Myocyte (in vitro differentiated cells): ENCODE measurements around the gene ANKAR. TPM values are rescaled to one million over a fixed set of nuclear protein-coding genes. Genes with fewer than 3 reads are reported as not detected.
"Not testable (repeated sequence)": the region's sequence is repeated elsewhere in the genome, so short reads cannot be mapped to it uniquely, and the experiment has no call there.

Experiments used
- DNase-seq: peaks from one replicate; pipeline ENCODE4 v3.0.0-alpha.2; 2012; ENCODE audit warnings: low read depth
- polyA plus RNA-seq: library from polyadenylated mRNA; unstranded; fragments of >200 nt; gene quantifications from one replicate; pipeline ENCODE4 v1.2.1, GENCODE V29; 2012; ENCODE audit warnings: missing spikeins
- total RNA-seq: library from RNA; depleted of rRNA; stranded (reverse); fragments of >200 nt; gene quantifications from 2 replicates; pipeline ENCODE4 v1.2.3, GENCODE V29; 2014

The ANKAR gene
- total RNA-seq, result 5.9 and 6.4 TPM in 2 replicates
- 1.1 TPM for polyA plus RNA-seq

GRCh38 chr2:189674374-189675112 lies at the start of gene ANKAR:
Gene ANKAR, plus strand, starts transcription at chr2:189674670. Its CDS starts 1,821 bp downstream, at chr2:189676491.
- DNase-seq, result peak; percentile 93

DNA sequence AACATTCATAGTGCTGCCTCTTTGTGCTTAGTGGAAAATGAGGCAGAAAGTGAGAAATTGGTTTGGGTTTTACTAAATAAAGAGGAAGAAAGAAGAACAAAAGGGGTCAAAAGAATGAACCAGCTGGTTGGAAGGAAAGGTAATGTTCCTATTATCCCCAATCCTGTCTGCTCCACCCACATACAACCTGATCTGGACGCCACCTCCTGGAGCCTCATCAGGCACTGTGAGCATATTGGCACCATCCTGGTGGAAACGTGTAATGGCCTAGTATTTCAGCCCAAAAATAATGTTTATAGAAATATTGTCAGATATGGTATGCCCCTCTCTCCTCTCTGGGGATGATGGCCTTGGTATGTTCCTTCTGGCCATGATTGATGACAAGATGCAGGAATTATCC lies 48.8 kb upstream of the ANKAR start:
- no peak for DNase-seq

- no peak for DNase-seq
These were observed 46.7 kb upstream of the ANKAR start for GRCh38 chr2:189627789-189628188.

- no peak for DNase-seq
These were observed 45.5 kb upstream of the ANKAR start for GRCh38 chr2:189628817-189629530.

DNA sequence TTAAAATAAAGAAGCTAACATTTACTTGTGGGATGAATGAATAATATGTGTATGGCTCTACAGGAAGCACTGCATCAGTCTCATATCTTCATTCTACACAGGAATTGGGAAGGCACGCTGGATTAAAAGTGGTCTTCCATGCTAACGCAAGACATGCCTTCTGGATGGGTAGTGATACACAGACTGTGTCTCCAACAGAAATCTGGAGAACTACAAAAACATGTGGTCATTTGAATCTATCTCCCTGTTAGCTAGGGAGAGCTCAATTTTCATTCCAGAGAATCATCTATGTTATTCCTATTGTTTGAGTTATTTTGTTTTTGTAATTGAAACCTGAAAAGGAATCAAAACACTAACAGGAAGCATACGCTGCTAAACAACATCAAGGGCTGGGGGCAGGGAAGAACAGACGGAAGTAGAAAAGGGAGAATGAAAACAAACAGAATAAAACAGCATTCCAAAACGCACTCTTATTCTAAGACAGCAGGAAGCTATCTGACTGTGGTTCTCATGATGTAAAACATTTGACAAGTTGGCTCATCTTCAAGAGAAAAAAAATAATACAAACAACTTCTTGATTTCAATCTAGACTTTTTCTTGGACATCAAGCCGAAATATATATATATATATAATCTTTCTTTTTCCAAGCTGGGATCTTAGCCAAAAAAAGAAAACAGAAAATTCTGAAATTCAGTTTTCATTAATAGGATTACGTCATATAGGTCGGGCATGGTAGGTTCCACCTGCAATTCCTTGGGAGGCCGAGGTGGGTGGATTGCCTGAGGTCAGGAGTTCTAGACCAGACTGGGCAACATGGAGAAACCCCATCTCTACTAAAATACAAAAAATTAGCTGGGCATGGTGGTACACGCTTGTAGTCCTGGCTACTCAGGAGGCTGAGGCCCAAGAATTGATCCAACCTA lies 44.7 kb upstream of the ANKAR start:
- no peak for DNase-seq

GRCh38 chr2:189631849-189632248 lies 42.6 kb upstream of the ANKAR start:
- DNase-seq, result no peak

- peak; percentile 20 for DNase-seq
These were observed 41.1 kb upstream of the ANKAR start for GRCh38 chr2:189633392-189633811.

- DNase-seq, result no peak
These were observed 39.1 kb upstream of the ANKAR start for GRCh38 chr2:189635353-189635752.

- DNase-seq, result no peak
These were observed 36.0 kb upstream of the ANKAR start for GRCh38 chr2:189638301-189639006.

GRCh38 chr2:189639007-189639609 lies 35.4 kb upstream of the ANKAR start:
- DNase-seq, result no peak

DNA sequence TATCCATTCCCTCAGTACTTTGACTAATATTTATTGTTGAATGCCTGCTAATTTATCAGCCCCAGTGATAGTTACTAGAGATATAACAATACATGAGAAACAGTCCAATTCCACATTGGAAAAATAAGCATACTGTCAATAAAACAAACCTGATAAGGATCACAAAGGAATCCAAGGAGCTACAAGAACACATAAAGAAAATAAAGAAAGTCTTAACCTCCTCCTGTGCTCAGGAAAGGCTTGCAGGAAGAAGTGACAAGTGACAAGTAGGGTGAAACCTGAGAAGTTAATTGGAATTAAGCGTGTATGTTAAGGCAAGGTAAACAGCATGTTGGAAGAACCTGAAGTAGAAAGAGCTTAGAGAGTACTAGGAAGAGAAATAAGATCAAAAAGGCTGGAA lies 33.5 kb upstream of the ANKAR start:
- no peak for DNase-seq

GRCh38 chr2:189641590-189641989 lies 32.9 kb upstream of the ANKAR start:
- no peak for DNase-seq

DNA sequence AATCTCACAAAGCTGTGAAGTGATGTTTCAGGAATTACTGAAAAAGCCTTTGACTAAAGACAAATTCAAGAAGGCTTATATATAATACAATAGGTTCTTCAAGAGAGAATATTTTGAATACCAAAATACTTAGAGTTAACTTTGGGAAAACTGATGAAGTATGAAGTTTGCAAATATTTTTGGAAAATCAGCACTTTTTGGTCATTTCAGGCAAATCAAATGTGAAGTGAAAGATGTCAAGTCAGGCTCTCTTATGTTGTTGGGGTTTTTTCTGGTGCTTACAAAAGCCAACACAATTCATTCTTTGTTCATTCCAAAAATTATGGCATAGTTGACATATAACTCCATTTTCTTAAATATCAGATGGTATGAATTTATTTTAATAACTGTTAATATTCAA lies 27.9 kb upstream of the ANKAR start:
- DNase-seq, result no peak

- no peak for DNase-seq
These were observed 25.5 kb upstream of the ANKAR start for GRCh38 chr2:189648846-189649509.

GRCh38 chr2:189651284-189651683 lies 23.2 kb upstream of the ANKAR start:
- no peak for DNase-seq

DNA sequence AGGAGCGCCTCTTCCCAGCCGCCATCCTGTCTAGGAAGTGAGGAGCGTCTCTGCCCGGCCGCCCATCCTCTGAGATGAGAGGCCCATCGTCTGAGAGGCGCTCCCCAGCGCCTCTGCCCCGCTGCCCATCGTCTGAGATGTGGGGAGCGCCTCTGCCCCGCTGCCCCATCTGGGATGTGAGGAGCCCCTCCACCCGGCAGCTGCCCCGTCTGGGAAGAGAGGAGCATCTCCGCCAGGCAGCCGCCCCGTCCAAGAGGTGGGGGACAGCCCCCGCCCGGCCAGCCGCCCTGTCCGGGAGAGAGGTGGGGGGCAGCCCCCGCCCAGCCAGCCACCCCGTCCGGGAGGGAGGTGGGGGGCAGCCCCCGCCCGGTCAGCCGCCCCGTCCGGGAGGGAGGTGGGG lies 21.0 kb upstream of the ANKAR start:
- DNase-seq, result not testable (repeated sequence)

GRCh38 chr2:189654641-189655040 lies 19.8 kb upstream of the ANKAR start:
- DNase-seq, result peak; percentile 35

DNA sequence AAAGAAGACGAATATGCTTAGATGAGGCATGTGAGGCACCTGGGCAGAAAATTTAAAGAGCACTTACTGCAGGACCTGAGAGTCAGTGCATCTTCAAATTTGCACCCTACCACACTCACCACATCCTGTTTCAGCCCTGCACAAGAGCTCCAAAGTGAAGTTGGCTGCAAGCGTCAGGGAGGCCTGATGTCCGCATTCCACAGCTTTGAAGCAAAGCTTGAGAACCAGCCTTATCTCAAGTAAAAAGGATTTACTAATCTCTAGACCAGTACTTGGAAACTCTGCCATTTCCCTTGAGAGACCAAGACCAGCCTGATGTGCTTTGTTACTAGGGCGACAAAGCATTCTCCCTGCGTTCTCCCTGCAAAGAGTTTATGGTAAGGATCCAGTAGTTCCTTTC lies 16.6 kb upstream of the ANKAR start:
- DNase-seq, result no peak

DNA sequence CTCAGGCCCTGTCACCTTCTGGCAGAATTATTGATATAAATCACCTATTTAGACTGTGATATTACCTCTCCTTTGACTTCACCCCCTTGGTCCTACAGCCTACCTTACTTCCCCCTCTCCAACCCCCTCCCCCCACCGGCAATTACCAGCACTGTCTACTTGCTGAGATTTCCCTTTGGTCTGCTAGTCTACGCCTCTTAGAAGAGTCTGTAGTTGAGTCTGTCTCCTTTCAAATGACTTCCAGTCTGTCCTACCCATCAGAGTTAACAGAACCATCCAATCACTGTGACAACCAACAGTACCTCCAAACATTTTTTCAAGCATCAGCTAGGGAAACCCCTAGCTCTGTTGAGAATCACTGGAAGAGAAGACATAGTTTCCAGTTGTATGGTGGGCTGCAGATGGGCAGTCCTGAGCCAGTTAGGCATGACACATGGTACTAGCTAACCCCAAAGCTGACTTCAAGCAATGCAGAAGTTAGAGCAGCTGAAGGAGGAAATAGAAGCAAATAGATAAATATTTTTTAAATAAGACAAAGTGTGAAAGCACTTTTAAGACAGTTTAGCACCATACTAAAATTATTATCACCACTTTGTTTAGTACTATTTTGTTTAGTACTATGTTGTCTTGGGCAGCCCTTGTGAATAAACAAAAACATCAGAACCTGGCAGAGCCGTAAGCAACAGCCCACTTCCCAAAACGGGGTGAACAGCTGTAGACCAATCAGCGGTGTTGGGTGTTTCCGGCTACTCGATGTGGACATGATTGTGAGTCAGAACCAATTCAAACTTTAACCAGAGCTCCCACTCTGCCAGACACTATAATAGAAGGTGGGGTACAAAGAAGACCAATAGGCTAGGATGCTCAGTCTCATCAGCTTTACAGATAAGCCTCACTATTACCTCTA lies 15.9 kb upstream of the ANKAR start:
- peak; percentile 42 for DNase-seq
